SU-DHL-6 (cell line): ENCODE data around the gene SLC8A1.

ENCODE experiments used
- EZH2phosphoT487 ChIP-seq: fragments of 200-600 bp; sonication (generic), shearing (Covaris generic); conservative IDR thresholded peaks from 2 replicates; pipeline ENCODE4 v1.6.1; 2018; ENCODE audit warnings: mild to moderate bottlenecking, antibody characterized with exemption, low read length, moderate library complexity, mixed read lengths
- TF ChIP-seq, protein P1 (sequence below): fragments of 200-600 bp; sonication (generic); IDR thresholded peaks from one replicate; pipeline ENCODE4 v1.5.1; 2017; ENCODE audit warnings: antibody characterized with exemption, mild to moderate bottlenecking, low read length, moderate library complexity; ENCODE audit not compliant: insufficient read depth, poor library complexity, severe bottlenecking

DNA sequence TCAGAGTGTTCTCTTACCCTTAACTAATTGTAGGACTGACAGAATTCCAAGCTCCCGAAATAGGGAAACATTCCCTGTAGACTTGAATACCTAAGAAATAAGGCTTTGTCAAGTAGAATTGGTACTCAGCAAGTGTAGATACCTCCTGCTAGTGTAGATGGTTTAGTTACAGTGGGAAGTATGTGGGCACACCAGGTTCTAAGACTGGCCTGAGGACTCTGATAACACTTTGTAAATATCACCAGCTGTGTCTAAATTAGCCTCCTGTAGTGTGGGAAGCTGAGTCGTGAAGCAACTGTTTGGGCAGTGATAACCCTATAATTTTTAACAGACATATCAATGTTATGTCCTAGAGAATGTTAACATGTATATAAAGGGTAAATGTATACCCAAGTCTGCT is 304.5 kb downstream of the SLC8A1 start:
- TF ChIP-seq, protein P1, sequence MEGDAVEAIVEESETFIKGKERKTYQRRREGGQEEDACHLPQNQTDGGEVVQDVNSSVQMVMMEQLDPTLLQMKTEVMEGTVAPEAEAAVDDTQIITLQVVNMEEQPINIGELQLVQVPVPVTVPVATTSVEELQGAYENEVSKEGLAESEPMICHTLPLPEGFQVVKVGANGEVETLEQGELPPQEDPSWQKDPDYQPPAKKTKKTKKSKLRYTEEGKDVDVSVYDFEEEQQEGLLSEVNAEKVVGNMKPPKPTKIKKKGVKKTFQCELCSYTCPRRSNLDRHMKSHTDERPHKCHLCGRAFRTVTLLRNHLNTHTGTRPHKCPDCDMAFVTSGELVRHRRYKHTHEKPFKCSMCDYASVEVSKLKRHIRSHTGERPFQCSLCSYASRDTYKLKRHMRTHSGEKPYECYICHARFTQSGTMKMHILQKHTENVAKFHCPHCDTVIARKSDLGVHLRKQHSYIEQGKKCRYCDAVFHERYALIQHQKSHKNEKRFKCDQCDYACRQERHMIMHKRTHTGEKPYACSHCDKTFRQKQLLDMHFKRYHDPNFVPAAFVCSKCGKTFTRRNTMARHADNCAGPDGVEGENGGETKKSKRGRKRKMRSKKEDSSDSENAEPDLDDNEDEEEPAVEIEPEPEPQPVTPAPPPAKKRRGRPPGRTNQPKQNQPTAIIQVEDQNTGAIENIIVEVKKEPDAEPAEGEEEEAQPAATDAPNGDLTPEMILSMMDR: no peak
- TF ChIP-seq EZH2phosphoT487: no peak
